Stimulated activated CD8-positive, alpha-beta memory T cell treated with anti-CD3 and anti-CD28 coated beads, Interleukin-15, amount 100 ng/mL, for 1 hour (primary cell): Measurements from ENCODE around the gene PDE6D.
"Not testable (repeated sequence)": the region's sequence is repeated elsewhere in the genome, so short reads cannot be mapped to it uniquely, and the experiment has no call there.

Experiments
- DNase-seq: peaks from one replicate; pipeline ENCODE4 v3.0.0-alpha.2; 2020; ENCODE audit warnings: low read depth

Gene PDE6D

GRCh38 chr2:231718799-231719198, 62.3 kb downstream of the PDE6D start:
- DNase-seq, result no peak

- DNase-seq, result no peak
Measured at GRCh38 chr2:231717281-231718171, 63.6 kb downstream of the PDE6D start.

- DNase-seq, result no peak
Measured at GRCh38 chr2:231716666-231717280, 64.3 kb downstream of the PDE6D start.

GRCh38 chr2:231715988-231716616, 65.0 kb downstream of the PDE6D start:
- no peak for DNase-seq

- DNase-seq, result no peak
Measured at GRCh38 chr2:231715499-231715837, 65.6 kb downstream of the PDE6D start.

- DNase-seq, result peak; percentile 78
Measured at GRCh38 chr2:231714639-231715498, 66.2 kb downstream of the PDE6D start.

GRCh38 chr2:231713730-231714638, 67.1 kb downstream of the PDE6D start:
- DNase-seq, result peak; percentile 88

- not testable (repeated sequence) for DNase-seq
Measured at GRCh38 chr2:231713406-231713729, 67.7 kb downstream of the PDE6D start.

- DNase-seq, result not testable (repeated sequence)
Measured at GRCh38 chr2:231712451-231713021, 68.5 kb downstream of the PDE6D start.

- DNase-seq, result no peak
Measured at GRCh38 chr2:231711677-231712450, 69.2 kb downstream of the PDE6D start.

GRCh38 chr2:231710799-231711676, 70.0 kb downstream of the PDE6D start:
- no peak for DNase-seq

GRCh38 chr2:231709981-231710798, 70.9 kb downstream of the PDE6D start:
- peak; percentile 67 for DNase-seq

- peak; percentile 16 for DNase-seq
Measured at GRCh38 chr2:231709636-231709980, 71.5 kb downstream of the PDE6D start.

GRCh38 chr2:231708773-231709635, 72.1 kb downstream of the PDE6D start:
- peak; percentile 15 for DNase-seq

GRCh38 chr2:231707927-231708772, 72.9 kb downstream of the PDE6D start, which contains the start of gene PTMA:
Gene PTMA, plus strand, starts transcription at chr2:231708525. Its CDS starts 182 bp downstream, at chr2:231708707.
- peak; percentile 96 for DNase-seq

- no peak for DNase-seq
Measured at GRCh38 chr2:231707625-231707926, 73.5 kb downstream of the PDE6D start.
